NCI-H1092 (cell line): ENCODE results near the gene MYO18B.
A peak's percentile ranks its signal among the peaks of the same experiment; 100 is the strongest.

Source experiments
- DNase-seq: peaks from one replicate; lab custom pipeline; 2025; lab: John Stamatoyannopoulos, UW

The MYO18B gene

DNA sequence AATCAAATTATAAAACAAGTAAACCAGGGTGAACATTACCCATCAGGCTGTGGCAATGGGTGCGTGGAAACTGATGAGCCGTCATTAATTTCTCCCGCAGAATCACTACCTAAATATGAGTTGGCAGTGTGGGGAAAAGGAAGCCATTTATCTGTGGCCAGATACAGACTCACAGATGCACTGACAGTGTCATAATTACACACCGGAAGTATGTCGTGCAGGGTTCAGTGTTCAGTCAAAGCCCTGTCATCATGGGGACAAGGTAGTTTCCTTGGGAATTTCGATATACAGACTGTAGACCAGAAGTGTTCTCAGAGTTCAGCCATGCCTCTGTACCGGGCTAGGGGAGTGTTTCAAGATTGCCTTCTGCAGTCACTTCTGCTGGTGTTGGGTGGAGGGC lies 308.1 kb downstream of the MYO18B start:
- DNase-seq: no peak

DNA sequence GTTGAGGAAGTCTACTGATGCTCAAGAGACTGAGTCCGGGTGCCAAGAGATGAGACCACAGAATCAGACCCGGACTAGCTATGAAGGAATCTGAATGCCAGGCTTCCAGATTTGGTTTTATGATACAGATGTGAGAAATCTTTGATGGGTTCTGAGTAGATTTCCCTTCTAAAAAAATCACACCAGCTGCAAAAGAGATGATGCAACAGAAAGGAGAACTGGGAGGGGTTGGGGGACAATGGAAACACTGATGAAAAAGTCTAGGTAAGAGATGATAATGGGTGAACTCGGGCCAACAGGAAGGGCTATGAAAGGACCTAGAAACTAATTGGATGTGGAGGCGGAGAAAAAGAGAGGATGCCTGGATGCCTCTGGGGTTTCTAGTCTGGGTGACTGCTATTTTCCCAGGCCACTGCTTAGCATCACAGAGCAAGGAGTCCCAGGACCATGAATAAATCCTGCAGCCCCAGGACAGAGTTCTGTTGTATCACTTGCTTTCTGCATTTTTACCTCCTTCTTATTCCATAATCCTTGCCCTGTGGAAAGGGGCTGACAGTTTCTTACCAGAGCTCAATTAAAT lies 311.8 kb downstream of the MYO18B start:
- no peak for DNase-seq

DNA sequence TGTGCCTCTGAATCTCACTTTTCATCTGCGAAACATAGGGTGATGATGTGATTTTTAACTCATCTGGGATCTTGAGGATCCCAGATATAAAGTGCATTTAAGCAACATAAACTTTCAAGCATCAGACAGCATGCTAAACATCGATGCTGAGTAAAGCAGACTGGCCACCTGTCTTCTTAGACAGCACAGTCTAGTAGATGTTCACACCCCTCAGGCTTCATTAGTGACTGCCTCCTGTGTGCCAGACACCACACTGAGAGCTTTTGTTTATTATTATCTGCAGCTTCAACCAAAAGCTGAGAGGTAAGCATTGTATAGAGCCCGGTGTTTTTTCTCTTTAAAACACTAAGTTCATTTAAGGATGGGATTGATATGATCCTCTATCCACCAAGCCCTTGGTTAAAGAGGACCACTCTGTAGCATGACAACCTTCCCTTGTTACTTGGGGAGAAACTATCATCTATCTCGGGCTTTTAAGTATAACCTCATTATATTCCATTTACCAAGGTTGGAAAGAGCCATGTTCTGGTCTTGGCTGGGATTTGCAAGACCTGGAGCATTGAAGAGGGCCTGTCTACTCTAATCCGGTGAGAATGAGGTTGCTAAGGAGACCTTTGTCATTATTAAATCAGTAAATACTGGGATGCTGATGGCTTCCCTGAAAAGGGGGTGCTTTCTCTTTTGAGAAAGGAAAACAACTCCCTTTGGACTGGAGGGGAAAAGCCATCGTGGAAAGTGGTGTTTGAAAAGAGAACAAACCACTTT lies 313.0 kb downstream of the MYO18B start:
- DNase-seq: peak; percentile 68

DNA sequence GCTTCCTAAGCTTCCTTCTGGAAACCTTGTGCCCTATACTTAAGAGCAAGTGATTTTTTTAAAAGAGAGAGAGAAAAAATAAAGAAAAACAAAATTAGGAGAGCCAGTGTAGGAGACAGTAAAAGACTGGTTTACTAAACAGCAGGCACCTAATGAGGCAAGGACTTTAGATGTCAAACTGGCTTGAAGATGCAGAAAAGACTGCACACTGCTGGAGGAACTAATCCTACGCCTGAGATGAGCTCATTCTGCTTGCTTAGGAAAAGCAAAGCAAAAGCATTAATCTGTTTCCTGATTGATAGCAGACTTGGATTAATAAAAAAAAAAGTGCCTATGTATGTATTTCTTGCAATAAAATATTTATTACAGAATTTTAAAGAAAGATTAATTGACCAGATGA lies 313.7 kb downstream of the MYO18B start:
- no peak for DNase-seq

DNA sequence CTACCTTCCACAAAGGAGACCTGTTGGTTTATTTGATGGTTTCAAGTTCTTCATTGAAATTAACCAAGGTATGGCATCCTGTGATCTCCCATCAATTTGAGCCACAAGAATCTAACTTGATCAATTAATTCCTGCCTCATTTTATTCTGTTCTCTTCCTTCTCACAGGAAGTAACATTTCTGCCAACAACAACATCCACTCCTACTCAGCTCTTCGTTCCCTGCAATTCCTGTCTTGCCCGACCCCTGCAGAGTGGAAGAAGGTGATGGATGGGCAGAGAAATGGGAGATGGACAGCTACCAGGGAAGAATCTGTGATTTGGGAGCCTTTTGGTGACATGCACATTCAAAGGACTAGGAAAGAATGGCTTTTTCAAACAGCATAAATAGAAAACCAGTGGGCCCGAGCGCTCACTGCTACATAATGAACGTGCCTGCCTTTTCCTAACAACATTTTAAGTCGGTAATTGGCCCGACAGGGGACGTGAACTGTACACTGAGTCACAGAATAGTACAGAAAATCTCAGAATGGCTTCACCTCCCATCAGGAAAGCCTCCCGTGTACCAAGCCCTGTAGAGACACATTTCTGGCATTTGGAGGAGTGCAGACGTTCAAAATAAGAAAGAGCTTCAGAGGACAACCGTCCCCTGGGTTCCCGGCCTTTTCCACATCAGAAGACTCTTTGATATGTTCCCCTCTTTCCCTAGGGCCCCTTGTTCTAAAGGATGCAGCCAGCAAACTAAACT lies 314.6 kb downstream of the MYO18B start:
- no peak for DNase-seq

DNA sequence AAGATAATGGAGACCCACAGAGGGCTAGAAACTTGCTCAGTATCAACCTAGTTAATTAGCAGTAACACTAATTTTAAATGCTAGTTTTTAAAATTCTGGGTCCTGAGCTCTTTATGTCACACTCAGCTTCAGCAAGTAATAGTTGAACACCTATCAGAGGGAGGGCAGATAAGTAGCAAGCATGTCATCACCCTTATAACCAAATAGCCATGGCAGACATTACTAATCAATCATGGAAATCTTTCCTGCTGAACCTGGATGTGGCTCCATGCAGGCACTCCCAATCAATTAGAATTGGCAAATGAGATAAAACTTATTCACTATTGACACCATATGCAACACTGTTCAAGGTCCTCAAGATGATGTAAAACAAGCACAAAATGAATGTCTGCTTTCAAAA lies 315.7 kb downstream of the MYO18B start:
- DNase-seq: no peak

DNA sequence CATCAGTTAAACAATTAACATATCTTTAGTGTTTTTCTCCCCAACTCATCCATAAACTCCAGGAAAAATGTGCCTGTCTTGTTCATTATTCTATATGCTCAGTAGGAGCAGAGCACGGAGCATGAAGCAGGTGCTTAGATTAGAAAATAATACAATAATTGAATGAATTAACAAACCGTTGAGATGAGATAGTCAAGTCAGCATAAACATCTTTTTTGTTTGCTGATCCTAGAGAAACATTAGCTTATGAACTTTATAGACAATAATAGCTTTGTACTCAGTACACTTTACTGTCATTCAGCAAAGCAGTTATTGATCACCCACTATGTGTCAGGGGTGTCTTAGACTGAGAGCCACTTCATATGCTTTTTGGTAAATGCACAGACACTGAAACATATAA lies 322.1 kb downstream of the MYO18B start:
- no peak for DNase-seq

DNA sequence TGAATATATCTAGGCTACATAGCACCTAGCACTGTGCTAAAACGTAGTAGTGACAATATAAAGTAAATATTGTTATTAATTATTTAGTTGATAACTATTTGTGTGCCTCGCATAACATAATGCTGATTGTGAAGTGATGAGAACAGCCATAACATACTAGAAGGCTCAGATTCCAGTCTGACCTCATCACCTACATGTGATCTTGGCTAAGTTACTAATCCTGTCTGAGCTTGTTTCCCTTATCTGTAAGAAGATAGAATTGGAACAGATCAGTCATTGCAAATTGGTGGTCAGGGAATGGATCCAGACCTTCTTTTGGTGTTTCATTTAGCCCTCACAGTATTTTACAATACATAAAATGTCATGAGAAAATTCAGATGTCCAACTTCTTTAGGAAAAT lies 323.9 kb downstream of the MYO18B start:
- no peak for DNase-seq

DNA sequence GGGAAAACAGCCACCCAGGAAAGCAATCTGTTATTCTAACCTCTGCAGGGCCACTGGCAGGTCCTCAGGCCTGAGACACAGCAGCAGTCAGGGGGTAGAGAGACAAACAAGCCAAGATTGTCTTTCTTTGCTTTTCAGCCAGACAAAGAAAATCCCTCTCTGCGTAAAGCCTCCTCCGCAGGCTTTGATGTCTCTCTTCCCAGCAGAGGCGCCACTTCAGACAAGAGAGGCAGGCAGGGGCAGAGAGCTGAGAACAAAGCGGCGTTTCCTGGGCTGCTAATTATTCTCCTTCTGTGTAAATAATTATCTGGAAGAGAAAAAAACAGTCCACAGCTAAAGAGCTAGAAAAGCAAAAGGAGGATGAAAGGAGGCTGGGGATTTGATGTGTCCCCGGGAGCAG lies 324.5 kb downstream of the MYO18B start:
- peak; percentile 90 for DNase-seq

DNA sequence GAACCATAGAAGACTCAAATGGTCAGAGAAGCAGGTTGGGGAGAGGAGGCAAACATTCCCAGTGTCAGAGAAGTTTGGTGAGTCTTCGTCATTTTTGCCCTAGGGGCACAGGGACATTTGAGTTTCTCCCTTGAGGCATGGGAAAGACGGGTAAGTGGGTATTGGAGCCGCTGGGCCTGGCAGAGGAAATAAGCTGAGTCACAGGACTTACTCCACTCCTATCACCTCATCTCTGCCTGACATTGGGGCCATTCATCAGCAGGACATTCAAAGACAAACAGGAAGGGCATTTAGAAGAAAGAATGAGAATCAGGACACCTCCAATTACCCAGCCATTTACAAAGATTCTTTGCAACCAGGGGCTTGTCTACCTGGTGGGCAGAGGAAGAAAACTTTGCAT lies 326.6 kb downstream of the MYO18B start:
- no peak for DNase-seq

DNA sequence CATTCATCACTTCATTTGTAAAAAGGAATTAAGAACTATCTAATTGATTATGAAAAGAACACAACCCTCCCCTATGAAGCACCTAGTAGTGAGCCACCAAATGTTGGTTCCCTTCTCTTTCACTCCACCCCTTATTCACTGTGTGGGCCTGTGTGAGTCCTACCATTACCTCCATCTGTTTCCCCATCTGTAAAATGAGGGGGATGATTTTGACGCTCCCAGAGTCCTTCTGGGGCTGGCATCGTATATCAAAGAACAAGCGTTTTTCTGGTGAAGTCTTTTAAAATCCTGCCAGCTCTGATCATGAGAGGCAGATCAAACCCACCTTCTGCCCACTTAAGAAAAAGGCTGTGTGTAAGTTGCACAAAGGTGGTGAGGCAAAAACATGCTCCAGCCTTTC lies 330.6 kb downstream of the MYO18B start:
- no peak for DNase-seq

DNA sequence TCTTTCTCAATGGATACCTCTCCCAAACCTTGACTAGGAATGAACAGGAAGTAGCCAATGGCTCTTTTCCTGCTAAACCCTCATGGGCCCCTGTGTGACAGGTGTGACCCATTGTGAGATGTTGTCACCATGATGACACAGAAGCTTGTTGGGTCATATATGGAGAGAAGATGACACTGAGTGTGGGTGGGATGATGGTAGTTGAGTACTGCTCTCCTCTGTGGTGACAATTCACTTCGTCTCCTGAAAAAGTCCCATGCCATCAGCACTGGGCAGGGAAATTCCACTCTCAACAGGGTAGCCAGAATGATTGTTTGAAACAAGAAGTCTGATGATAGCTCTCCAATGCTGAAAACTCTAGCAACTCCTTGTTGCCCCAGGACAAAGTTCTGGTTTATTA lies 333.3 kb downstream of the MYO18B start:
- DNase-seq: no peak

DNA sequence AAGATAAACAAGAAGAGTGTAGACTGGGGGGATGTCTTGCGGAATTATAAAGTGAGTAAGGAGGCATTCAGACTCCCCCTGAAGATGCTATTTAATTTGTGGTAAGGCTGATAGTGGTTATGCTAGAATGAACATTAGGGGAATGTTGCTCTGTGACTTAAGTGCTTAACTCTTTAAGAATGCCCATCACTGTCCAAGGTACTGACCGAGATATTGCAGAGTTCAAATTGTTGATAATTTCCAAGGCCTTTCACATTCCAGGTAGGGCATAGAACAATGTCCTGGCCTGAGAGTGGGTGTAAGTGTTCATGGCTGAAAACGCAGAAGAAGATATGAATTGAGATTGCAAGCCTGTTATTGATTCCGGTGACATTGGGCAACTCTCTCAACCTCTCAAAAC lies 337.0 kb downstream of the MYO18B start:
- no peak for DNase-seq
